ENCODE results near the gene MRFAP1. TPM values are rescaled to one million over a fixed set of nuclear protein-coding genes. Genes with fewer than 3 reads are reported as not detected.
A peak's percentile ranks its signal among the peaks of the same experiment; 100 is the strongest.

Gene MRFAP1
- total and polyA plus RNA-seq, 10 of the 15 experiments (the other 5 are each of a cell fraction or from before 2014, with no cell fraction given), result 18.7 to 105 (median 80.8) TPM

DNA sequence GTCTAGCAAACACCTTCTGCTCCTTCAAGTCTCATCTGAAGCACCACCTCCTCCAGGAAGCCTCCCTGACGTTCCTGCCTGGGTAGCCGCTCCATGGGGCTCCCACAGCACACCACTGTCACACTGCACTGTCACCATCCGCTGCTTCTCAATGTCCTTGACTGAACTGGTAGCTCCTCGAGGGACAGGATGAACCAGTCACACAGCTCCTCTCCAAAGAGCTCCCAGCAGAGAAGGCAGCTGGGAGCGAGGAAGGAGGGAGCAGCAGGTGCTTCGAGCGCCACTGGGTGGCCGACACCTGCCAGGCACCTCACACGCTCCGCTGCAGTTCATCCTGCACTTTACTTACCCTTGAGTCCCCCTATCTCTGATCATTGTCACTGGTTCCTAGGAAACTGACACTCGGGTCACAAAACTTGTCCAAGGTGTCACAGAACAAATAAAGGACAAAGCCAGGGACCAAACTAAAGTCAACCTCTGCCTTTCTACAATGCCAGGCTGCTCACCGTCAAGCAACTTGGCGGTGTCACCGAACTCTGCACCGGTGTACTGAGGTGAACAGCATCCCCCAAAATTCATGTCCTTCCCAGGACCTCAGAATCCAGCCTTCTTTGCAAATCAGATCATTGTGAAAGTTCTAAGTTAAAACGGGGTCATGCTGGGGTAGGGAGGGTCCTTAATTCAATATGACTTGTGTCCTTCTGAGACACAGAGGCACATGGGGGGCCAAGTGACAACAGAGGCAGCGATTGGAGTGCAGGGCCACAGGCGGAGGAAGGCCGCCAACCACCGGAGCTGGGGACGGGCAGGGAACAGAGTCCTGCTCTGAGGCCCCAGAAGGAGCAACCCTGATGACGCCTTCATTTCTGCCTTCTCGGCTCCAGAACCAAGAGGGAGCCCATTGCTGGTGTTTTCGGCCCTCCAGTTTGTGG lies 47.7 kb downstream of the MRFAP1 start:
- Histone ChIP-seq H3K79me2 (ENCODE audit: control insufficient read depth, insufficient read depth, low read length) (no peaks in the 10 kb centered on the region), H3K4me2 (ENCODE audit: control insufficient read depth, insufficient read depth) (0 out of 2 replicates have a peak overlapping the region, but pooled peaks have one; percentile 71), H3K27ac (ENCODE audit: control insufficient read depth, insufficient read depth) (no peak overlapping the region), H3K4me3 (no peak overlapping the region), H3K36me3 (ENCODE audit: control insufficient read depth in 2 of 2, insufficient read depth in 2 of 2, low read length in 1 of 2) (no peaks in the 10 kb centered on the region), H3K4me1 (ENCODE audit: control insufficient read depth, insufficient read depth, low read length) (peaks cover 11% of the 10 kb centered on the region), H3K9ac (ENCODE audit: control insufficient read depth, insufficient read depth, low read length) (no peak overlapping the region), H3K9me3 (replicated peaks; ENCODE audit: control insufficient read depth, insufficient read depth, low read length) (no peaks in the 10 kb centered on the region), H3K27me3 (replicated peaks in 1 of 2; ENCODE audit: control insufficient read depth in 2 of 2, insufficient read depth in 2 of 2, low read length in 1 of 2) (no peaks in the 10 kb centered on the region), H2AFZ (ENCODE audit: control insufficient read depth, low read depth, low read length) (no peak overlapping the region), H4K20me1 (ENCODE audit: control insufficient read depth, insufficient read depth) (no peaks in the 10 kb centered on the region)
- intact Hi-C loops (cut with micrococcal nuclease; ENCODE audit: unreplicated experiment), result no loop called here
- ATAC-seq (no peak), FAIRE-seq (no peak), DNase-seq (ENCODE audit: low read depth, low spot score) (no peak)
- 72% methylated on average over 20 of the region's 24 CpGs for WGBS (ENCODE audit: insufficient coverage, insufficient replicate concordance, low lambda C conversion rate, missing lambda C conversion rate)
- ChIA-PET POLR2A (interaction anchor here (0.9 kb wide), 1 partner anchor 14 kb away, joined by 3 read pairs; no protein-coding TSS in a partner anchor), RAD21 (ENCODE audit: unreplicated experiment) (interaction anchor here (0.9 kb wide), 1 partner anchor 18 kb away, joined by 3 read pairs; no protein-coding TSS in a partner anchor), SMC1A (ENCODE audit: uncharacterized antibody, unreplicated experiment) (interaction anchor here (1.4 kb wide), 1 partner anchor 185 kb away, joined by 3 read pairs; no protein-coding TSS in a partner anchor), CTCF (interaction anchor here (1.0 to 1.2 kb wide), 2 partner anchors 13 to 185 kb away, joined by 4 to 6 read pairs; no protein-coding TSS in a partner anchor)
- in situ Hi-C loops (cut with MboI), result no loop called here
- no TSS peak for BruUV-seq (replicated peaks)
- TF ChIP-seq SREBF2 (IDR thresholded peaks at IDR 0.05; ENCODE audit: low read length) (no peak), RCOR1 (conservative IDR thresholded peaks at IDR 0.05; ENCODE audit: low read depth, low read length) (no peak), BCLAF1 (IDR thresholded peaks at IDR 0.05) (no peak), IRF4 (IDR thresholded peaks at IDR 0.05; ENCODE audit: low read depth, low read length) (no peak), HCFC1 (IDR thresholded peaks at IDR 0.05; ENCODE audit: low read length) (no peak), ZNF384 (IDR thresholded peaks at IDR 0.05; ENCODE audit: borderline replicate concordance, low read depth, low read length) (no peak), ZSCAN29 (IDR thresholded peaks at IDR 0.05) (no peak), CHD2 (IDR thresholded peaks at IDR 0.05; ENCODE audit: borderline replicate concordance, low read depth, low read length) (no peak), SMARCA5 (IDR thresholded peaks at IDR 0.05) (no peak), ASH2L (IDR thresholded peaks at IDR 0.05; ENCODE audit: borderline replicate concordance, low read depth) (no peak), TCF7 (IDR thresholded peaks at IDR 0.05; ENCODE audit: borderline replicate concordance) (no peak)
- TF ChIP-seq, protein P1, sequence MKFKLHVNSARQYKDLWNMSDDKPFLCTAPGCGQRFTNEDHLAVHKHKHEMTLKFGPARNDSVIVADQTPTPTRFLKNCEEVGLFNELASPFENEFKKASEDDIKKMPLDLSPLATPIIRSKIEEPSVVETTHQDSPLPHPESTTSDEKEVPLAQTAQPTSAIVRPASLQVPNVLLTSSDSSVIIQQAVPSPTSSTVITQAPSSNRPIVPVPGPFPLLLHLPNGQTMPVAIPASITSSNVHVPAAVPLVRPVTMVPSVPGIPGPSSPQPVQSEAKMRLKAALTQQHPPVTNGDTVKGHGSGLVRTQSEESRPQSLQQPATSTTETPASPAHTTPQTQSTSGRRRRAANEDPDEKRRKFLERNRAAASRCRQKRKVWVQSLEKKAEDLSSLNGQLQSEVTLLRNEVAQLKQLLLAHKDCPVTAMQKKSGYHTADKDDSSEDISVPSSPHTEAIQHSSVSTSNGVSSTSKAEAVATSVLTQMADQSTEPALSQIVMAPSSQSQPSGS (IDR thresholded peaks at IDR 0.05; ENCODE audit: low read length), result no peak
- TF ChIP-seq, protein P2, sequence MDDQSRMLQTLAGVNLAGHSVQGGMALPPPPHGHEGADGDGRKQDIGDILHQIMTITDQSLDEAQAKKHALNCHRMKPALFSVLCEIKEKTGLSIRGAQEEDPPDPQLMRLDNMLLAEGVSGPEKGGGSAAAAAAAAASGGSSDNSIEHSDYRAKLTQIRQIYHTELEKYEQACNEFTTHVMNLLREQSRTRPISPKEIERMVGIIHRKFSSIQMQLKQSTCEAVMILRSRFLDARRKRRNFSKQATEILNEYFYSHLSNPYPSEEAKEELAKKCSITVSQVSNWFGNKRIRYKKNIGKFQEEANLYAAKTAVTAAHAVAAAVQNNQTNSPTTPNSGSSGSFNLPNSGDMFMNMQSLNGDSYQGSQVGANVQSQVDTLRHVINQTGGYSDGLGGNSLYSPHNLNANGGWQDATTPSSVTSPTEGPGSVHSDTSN (IDR thresholded peaks at IDR 0.05; ENCODE audit: insufficient replicate concordance, low read depth, low read length), result no peak

Data from GM12878 (cell line).